Body of pancreas (tissue), 4 donors: ENCODE data around the gene PTH2R.

ENCODE experiments used
- POLR2A ChIP-seq, 3 donors: fragments of 450-650 bp; IDR thresholded peaks; one replicate each; pipeline ENCODE4 v1.6.1; 2016; ENCODE audit warnings: antibody characterized with exemption in 3 of 3, mild to moderate bottlenecking in 2 of 3
- TF ChIP-seq, protein P1 (sequence below), 7 experiments: fragments of 450-650 bp in 4 of 7; fragments of 200-600 bp in 3 of 7; sonication (generic) in 3 of 7; IDR thresholded peaks; one replicate each; pipeline ENCODE4 v1.5.1; 2016 to 2019; ENCODE audit warnings: antibody characterized with exemption in 7 of 7

DNA sequence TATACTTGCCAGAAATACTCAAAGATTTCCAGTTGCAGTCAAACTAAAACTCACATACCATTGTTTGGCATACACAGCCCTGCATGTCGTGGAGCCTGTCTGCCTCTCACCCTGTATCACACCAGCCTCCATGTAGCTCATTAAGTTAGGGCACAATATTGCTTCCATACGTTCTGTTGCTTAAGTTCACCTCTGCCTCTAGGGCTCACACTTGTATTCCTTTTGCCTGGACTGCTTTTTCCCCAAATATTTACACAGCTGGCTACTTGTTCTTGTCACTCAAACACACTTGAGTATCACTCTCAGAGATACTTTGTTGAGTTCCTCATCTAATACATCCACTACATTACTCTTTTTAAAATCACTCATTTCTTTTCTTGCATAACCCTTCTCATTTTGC, 83.1 kb downstream of the PTH2R start:
- TF ChIP-seq POLR2A (IDR thresholded peaks at IDR 0.05), result no peak
- TF ChIP-seq, protein P1, sequence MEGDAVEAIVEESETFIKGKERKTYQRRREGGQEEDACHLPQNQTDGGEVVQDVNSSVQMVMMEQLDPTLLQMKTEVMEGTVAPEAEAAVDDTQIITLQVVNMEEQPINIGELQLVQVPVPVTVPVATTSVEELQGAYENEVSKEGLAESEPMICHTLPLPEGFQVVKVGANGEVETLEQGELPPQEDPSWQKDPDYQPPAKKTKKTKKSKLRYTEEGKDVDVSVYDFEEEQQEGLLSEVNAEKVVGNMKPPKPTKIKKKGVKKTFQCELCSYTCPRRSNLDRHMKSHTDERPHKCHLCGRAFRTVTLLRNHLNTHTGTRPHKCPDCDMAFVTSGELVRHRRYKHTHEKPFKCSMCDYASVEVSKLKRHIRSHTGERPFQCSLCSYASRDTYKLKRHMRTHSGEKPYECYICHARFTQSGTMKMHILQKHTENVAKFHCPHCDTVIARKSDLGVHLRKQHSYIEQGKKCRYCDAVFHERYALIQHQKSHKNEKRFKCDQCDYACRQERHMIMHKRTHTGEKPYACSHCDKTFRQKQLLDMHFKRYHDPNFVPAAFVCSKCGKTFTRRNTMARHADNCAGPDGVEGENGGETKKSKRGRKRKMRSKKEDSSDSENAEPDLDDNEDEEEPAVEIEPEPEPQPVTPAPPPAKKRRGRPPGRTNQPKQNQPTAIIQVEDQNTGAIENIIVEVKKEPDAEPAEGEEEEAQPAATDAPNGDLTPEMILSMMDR (IDR thresholded peaks at IDR 0.05), result peak in 3 of 7 experiments; percentile 10 to 21 (median 15)
